NCI-H2029 (cell line): ENCODE data around the gene KIR3DL3.
"Not testable (repeated sequence)": the region's sequence is repeated elsewhere in the genome, so short reads cannot be mapped to it uniquely, and the experiment has no call there.

Experiments
- DNase-seq: peaks from one replicate; lab custom pipeline; 2025; lab: John Stamatoyannopoulos, UW

Gene KIR3DL3

DNA sequence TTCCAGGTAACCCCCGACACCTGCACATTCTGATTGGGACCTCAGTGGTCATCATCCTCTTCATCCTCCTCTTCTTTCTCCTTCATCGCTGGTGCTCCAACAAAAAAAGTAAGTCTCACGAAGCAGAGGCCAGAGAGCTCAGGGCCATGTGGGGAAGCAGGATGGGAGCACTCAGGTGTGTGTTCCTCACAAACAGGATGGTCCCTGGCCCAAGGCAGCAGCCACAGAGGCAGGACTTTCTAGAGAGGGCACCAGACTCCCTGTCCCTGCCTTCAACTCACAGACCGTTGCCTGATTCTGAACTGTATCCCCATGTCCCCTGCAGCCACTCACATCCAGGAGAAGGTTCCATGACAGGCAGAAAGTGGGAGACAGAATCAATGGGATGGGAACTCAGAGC is 58.7 kb downstream of the KIR3DL3 start:
- not testable (repeated sequence) for DNase-seq
